ENCODE measurements around the gene ASB18. TPM values are rescaled to one million over a fixed set of nuclear protein-coding genes. Genes with fewer than 3 reads are reported as not detected.

ASB18 gene
- total RNA-seq, 1 donor, result not detected

- no peak overlapping the region for H3K4me3 ChIP-seq (ENCODE audit: low read depth, low read length)
- no peak for TF ChIP-seq CTCF (IDR thresholded peaks at IDR 0.05; ENCODE audit: insufficient read depth, low read length)
- no peak for DNase-seq (ENCODE audit: low read depth)
Observed at GRCh38 chr2:236172255-236173035, 91.8 kb downstream of the ASB18 start.

GRCh38 chr2:236171680-236172254 lies 92.4 kb downstream of the ASB18 start:
- DNase-seq (ENCODE audit: low read depth), result no peak
- no peak overlapping the region for H3K4me3 ChIP-seq (ENCODE audit: low read depth, low read length)
- TF ChIP-seq CTCF (IDR thresholded peaks at IDR 0.05; ENCODE audit: insufficient read depth, low read length), result no peak

- no peak overlapping the region for H3K4me3 ChIP-seq (ENCODE audit: low read depth, low read length)
- no peak for DNase-seq (ENCODE audit: low read depth)
- no peak for TF ChIP-seq CTCF (IDR thresholded peaks at IDR 0.05; ENCODE audit: insufficient read depth, low read length)
Observed at GRCh38 chr2:236171181-236171679, 93.0 kb downstream of the ASB18 start.

- DNase-seq (ENCODE audit: low read depth), result no peak
Observed at GRCh38 chr2:236170590-236171165, 93.5 kb downstream of the ASB18 start.

GRCh38 chr2:236169741-236170589 lies 94.2 kb downstream of the ASB18 start:
- H3K4me3 ChIP-seq (ENCODE audit: low read depth, low read length), result no peak overlapping the region
- no peak for DNase-seq (ENCODE audit: low read depth)
- TF ChIP-seq CTCF (IDR thresholded peaks at IDR 0.05; ENCODE audit: insufficient read depth, low read length), result no peak

More at GRCh38 chr2:236170590-236171165, 93.5 kb downstream of the ASB18 start:
- no peak for TF ChIP-seq CTCF (IDR thresholded peaks at IDR 0.05; ENCODE audit: insufficient read depth, low read length)
- no peak overlapping the region for H3K4me3 ChIP-seq (ENCODE audit: low read depth, low read length)

- no peak for DNase-seq (ENCODE audit: low read depth)
- no peak overlapping the region for H3K4me3 ChIP-seq (ENCODE audit: low read depth, low read length)
- TF ChIP-seq CTCF (IDR thresholded peaks at IDR 0.05; ENCODE audit: insufficient read depth, low read length), result no peak
Observed at GRCh38 chr2:236169151-236169721, 95.0 kb downstream of the ASB18 start.
